ENCODE data around the gene FAXC.

FAXC gene

DNA sequence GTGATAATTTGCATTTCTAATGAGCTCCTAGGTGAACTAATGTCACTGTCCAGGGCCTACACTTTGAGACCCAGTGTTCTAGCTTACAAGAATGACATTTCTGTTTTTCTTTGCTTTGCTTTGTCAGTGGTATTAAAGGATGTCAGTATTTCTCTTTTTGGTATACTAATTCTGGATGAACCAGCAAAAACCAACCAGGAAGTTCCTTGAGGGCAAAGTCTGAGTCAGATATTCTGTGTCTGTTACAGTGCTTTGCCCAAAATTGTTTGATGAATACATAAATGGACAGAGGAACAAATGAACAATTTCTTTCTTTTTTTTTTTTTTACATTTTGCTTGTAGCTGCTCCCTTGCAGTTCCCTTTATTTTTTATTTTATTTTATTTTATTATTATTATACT, 29.2 kb upstream of the FAXC start:
- H3K4me3 ChIP-seq (replicated peaks in 1 of 2; ENCODE audit: low read depth in 2 of 2, low read length in 2 of 2) = no peak overlapping the region
- no peak for DNase-seq (ENCODE audit: low read depth in 2 of 2)
- no peak for TF ChIP-seq CTCF (IDR thresholded peaks at IDR 0.05; ENCODE audit: low read depth, low read length)

DNA sequence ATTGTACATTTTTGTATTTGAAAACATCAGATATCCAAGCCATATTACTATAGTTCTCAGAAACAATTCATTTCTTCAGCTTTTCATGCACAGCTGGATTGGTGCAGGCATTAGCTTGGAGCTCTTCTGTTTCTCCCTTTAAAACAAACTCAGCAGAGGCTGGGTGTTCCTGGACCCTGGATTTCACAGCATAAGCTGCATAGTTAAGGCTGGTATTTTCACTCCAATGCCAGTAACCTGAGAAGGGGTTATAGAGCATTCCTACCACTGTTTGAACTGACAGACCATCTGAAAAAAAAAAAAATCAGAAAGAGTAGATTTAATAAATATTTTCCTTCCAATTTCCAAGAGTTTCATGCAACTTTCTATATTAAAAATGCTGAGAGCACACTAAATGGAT, 20.1 kb upstream of the FAXC start:
- no peak overlapping the region for H3K4me3 ChIP-seq (replicated peaks in 1 of 2; ENCODE audit: low read depth in 2 of 2, low read length in 2 of 2)
- DNase-seq (ENCODE audit: low read depth in 2 of 2) = no peak
- TF ChIP-seq CTCF (IDR thresholded peaks at IDR 0.05; ENCODE audit: low read depth, low read length) = no peak

GRCh38 chr6:99366852-99367251, 17.4 kb upstream of the FAXC start:
- H3K4me3 ChIP-seq (replicated peaks in 1 of 2; ENCODE audit: low read depth in 2 of 2, low read length in 2 of 2) = no peak overlapping the region
- TF ChIP-seq CTCF (IDR thresholded peaks at IDR 0.05; ENCODE audit: low read depth, low read length) = no peak
- no peak for DNase-seq (ENCODE audit: low read depth in 2 of 2)

DNA sequence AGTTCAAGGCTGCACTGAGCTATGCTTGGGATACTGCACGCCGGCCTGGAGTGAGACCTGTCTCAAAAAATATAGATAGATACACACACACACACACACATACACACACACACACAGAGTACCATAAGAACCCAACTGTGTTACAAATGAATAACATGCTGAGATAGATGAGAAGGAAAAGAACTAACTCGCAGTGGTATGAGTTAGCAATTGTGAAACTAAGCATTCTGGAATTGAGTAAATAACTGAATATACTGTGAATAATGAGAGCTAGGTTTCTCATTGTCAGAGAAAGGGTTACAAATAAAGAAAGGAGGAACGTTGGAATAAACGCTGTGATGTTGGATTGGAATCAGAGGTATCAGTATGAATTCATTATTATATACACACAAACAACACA, 14.6 kb upstream of the FAXC start:
- no peak for DNase-seq (ENCODE audit: low read depth in 2 of 2)
- TF ChIP-seq CTCF (IDR thresholded peaks at IDR 0.05; ENCODE audit: low read depth, low read length) = no peak
- H3K4me3 ChIP-seq (replicated peaks in 1 of 2; ENCODE audit: low read depth in 2 of 2, low read length in 2 of 2) = no peak overlapping the region

- DNase-seq (ENCODE audit: low read depth in 2 of 2) = no peak
- TF ChIP-seq CTCF (IDR thresholded peaks at IDR 0.05; ENCODE audit: low read depth, low read length) = no peak
- H3K4me3 ChIP-seq (replicated peaks in 1 of 2; ENCODE audit: low read depth in 2 of 2, low read length in 2 of 2) = no peak overlapping the region
Measured at GRCh38 chr6:99362678-99363268, 13.3 kb upstream of the FAXC start.

DNA sequence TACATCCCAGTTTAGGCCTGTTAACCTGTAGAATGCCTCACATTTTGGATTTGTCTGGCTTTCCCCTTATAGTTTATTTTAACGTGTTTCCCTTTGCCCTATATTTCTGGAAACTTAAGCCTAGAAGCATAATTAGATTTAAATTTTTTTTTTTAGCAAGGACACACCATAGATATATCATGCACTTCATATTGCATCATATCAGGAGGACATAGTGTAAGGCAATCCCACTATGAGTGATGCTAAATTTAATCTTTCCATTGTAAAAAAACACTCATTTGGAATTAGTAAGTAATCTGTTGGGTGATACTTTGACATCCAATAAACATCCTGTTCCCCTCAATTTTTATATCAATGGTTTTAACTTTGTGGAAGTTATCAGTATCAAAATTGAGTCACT, 10.3 kb upstream of the FAXC start:
- H3K4me3 ChIP-seq (replicated peaks in 1 of 2; ENCODE audit: low read depth in 2 of 2, low read length in 2 of 2) = no peak overlapping the region
- TF ChIP-seq CTCF (IDR thresholded peaks at IDR 0.05; ENCODE audit: low read depth, low read length) = no peak
- no peak for DNase-seq (ENCODE audit: low read depth in 2 of 2)

- no peak for DNase-seq (ENCODE audit: low read depth in 2 of 2)
- no peak overlapping the region for H3K4me3 ChIP-seq (replicated peaks in 1 of 2; ENCODE audit: low read depth in 2 of 2, low read length in 2 of 2)
- TF ChIP-seq CTCF (IDR thresholded peaks at IDR 0.05; ENCODE audit: low read depth, low read length) = no peak
Measured at GRCh38 chr6:99356641-99357040, 7.2 kb upstream of the FAXC start.

All from cardiac fibroblast (primary cell).